NCI-H2171 treated with DMSO at 0.1 percent for 48 hours (cell line): ENCODE data around the gene SLC9A9.

Experiments used
- DNase-seq: peaks from one replicate; lab custom pipeline; 2025; lab: John Stamatoyannopoulos, UW

Gene SLC9A9

DNA sequence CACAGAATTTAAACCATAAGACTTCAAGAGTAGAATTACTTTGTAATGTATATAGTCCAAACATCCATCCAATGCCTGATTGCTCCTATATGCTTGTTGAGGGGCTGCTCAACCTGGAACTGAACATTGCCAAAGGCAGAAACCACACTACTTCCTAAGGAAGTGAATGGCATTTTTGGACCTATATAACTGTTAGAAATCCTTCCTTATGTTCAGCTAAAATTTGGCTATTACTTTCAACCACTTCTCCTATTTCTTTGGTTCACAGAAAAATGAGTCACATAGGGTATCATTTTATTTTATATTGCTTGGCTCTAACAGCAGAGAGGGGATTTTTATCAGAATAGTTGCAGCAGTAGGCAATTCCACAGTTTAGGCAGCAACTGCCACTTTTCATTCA is 342.1 kb downstream of the SLC9A9 start:
- DNase-seq = no peak

DNA sequence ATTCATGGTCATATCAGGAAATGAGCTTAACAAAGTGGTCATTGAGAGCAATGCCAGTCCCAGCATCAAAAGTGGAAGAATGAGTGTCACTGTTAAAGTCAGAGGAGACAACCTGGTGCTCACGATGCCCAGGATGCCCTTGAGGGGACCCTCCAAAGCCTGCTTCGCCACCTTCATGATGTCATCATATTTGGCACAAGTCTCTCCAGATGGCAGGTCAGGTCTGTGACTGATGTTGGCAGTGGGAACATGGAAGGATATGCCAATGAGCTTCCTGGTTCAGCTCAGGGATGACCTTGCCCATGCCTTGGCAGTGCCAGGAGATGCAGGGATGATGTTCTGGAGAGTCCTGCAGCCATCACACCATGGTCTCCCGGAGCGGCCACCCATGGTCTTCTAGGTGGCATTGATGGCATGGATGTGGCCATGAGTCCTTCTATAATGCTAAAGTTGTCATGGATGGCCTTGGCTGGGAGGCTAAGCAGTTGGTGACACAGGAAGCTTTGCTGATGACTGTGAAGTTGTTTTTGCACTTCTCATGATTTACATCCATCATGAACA is 344.9 kb downstream of the SLC9A9 start:
- DNase-seq = no peak

- no peak for DNase-seq
Measured at GRCh38 chr3:143502081-143502480, 346.2 kb downstream of the SLC9A9 start.

- DNase-seq = no peak
Measured at GRCh38 chr3:143497382-143497781, 350.9 kb downstream of the SLC9A9 start.

DNA sequence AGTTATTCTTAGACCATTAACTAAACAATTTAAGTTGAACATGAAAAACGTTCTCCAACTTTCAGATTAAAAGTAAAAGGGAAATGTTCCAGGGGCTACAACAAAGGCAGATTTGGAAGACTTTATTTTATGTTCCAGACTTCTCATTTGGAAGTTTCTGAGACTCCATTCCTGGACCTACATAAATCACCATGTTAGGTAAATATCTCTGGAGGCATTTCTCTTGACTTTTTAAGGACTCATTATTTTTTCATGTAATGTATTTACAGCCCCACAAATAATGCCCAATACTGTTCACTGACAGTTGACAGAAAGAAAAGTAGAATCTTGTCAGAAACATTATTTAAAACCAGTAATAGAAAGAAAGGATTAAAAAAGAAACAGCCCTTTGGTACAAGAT is 352.1 kb downstream of the SLC9A9 start:
- DNase-seq = no peak

DNA sequence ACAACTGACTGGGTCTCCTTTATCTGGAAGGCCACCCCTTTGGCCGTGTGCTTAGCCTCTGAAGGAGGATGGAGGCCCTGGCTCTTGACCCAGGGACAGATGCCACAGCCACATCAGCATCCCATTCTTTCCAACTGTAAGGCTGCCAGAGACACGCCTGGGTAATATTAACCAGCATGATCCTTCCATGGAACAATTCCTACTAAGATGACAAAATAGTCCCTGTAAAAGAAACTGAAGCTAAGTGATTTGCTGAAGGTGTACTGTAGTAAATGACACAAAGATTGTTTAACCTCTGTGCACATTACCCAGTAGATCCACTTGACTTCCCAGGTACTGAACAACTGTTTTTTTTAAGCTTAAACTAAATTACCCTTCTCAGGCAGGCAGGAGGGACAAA is 352.7 kb downstream of the SLC9A9 start:
- DNase-seq = no peak

DNA sequence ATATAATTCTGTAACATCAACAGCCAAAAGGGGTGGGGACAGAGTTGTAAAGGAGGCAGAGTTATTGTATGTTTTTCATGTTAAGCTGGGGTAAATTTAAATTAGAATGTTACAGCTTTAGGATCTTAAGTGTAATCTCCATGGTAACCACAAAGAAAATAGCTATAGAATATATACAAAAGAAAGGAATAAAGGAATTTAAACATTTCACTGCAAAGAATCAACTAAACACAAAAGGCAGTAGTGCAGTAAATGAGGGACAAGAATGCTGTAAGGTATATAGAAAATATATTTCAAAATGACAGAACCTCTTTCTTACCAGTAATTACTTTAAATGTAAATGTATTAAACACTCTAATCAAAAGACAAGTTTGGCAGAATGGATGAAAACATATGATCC is 361.7 kb downstream of the SLC9A9 start:
- no peak for DNase-seq

DNA sequence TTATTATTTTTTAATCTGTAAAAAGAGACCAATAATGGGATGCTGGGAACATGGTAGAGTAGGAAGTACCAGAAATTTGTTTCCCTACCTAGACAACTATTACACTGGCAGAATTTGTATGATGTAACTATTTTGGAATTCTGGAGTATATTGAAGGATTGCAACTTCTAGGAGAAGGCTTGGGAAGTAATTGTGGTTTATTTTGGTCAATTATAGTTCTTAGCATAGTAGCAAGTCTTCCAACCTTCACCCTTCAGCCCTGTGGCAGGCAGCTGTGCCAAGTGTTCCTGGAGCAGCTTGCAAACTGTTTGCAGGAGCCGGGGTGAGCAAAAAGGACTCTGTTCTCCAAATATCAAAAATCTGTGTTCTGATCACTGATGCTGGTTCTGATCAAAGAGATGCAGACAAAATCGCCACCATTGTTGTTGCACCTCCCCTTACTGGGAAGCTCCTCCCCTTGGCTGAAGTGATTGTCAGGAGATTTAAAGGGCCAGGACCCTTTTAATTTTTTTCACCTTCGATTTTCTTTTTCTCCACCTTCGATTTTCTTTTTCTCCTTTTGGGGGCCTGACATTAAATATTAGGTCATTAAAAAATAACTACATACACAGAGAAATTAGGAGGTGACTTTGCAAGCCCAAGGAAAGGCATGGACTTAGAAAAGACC is 363.3 kb downstream of the SLC9A9 start:
- no peak for DNase-seq

- DNase-seq = no peak
Measured at GRCh38 chr3:143483214-143483613, 365.1 kb downstream of the SLC9A9 start.

DNA sequence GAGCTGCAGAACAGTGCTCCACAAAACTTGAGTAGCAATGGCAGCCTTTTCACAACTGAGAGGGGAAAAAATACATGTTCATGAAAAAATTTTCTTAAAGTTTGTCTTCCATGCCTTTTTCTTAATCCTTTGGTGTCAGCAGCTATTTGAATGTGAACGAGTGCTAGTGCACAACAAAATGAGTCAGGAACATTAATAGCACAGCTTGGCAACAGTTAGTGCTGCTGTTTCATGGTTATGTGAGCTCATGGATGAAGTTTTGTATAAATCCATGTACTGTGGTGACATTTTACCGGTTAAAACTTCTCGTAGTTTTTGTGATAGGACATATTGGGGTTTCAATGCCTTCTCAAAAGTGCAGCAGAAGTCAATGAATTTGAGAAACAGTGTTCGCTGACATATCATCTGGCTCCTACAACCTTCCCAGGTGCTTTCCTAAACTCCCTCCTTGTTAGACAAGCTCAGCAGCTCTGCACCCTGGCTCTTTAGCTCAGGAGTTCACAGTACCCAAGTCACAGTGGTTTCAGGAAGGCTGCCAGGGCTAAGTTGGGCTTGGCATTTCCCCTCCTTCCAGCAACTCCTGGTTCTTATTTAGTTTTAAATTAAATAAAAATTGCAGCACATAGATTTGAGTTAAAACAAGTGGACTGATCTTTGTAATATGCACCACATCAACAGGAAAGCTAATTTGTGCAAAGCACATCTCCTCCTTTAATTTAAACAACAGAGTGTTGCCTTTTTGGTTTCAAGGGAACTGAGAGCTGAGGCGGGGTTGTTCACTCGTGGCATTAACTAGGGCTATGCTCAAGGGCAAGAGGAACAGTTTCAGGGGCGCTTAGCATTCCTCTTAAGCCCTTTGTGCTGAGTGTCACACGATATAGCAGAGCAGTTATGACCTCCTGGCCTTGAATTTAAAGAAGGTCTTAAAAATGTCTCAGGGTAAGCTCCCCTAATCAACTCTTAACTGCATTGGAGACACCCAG is 365.9 kb downstream of the SLC9A9 start:
- no peak for DNase-seq

- DNase-seq = no peak
Measured at GRCh38 chr3:143480344-143480743, 367.9 kb downstream of the SLC9A9 start.

DNA sequence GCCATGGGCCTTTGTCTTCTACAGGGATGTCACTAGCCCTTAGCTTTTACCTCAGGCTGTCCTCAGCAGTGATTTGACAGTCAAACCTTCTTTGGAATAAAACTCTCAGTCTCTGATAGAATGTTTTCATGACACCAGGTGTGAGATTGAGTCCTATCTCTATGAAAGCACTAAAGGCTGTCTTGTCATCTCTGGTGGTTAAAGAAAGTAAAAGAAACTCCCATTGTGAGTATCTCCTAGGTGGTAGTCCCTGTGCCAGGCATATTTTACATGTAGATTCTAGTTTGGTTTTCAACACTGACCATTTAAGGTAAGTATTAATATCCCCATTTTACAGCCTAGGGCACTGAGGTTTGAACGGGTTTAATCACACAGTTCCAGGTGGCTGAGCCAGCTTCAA is 368.5 kb downstream of the SLC9A9 start:
- no peak for DNase-seq

GRCh38 chr3:143478115-143478693 is 370.1 kb downstream of the SLC9A9 start:
- no peak for DNase-seq

DNA sequence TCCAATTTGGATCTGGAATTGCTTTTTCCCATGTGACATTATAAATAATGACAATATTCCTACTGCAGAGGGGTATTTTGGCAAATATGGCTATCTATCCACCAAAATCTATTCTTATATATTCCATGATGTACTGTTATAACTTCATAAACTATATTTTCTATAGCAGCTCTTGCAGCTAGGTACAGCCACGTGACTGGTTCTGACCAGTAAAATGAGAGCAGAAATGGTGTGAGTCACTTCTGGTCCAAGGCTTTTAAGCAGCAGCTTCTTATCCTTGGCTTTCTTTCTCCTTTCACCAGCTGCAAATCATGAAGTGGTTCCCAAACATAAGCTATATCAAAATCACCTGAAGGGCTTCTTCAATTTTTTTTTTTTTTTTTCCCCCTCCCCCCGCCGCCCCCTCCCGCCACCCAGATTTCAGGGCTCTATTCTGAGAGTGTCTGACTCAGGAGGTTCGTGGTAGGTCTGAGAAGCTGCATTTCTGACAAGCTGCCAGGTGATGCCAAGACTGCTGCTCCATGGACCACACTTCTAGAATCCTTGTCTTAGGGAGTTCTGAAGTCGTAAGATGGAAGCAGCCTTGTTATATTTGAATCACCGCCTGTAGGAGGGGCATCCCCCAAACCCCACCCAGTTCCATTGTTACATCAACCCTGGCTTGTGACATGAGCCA is 371.2 kb downstream of the SLC9A9 start:
- no peak for DNase-seq

- no peak for DNase-seq
Measured at GRCh38 chr3:143475981-143476380, 372.3 kb downstream of the SLC9A9 start.

- no peak for DNase-seq
Measured at GRCh38 chr3:143472731-143473523, 375.3 kb downstream of the SLC9A9 start.

GRCh38 chr3:143471705-143472104 is 376.6 kb downstream of the SLC9A9 start:
- no peak for DNase-seq

- no peak for DNase-seq
Measured at GRCh38 chr3:143469159-143469558, 379.1 kb downstream of the SLC9A9 start.

GRCh38 chr3:143465666-143466065 is 382.6 kb downstream of the SLC9A9 start:
- no peak for DNase-seq

DNA sequence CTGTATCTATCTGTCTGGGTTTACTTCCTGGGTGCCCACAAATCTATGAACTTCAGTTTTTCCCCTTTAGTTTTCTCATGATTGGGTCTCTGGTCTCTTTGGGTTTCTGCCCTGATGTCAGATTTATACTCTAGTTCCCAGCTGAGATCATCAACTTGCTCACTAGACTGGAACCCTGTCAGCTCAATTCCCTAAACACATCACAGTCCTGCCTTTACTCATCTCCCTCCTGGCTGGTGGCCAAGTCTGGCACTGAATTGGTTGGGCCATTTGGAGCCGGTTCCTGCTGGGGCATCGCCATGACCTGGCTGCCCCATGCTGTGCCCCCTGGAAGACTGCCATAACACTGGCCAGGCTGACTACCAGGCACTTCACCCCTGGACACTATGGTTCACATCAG is 383.4 kb downstream of the SLC9A9 start:
- peak; percentile 4 for DNase-seq

GRCh38 chr3:143455480-143455879 is 392.8 kb downstream of the SLC9A9 start:
- no peak for DNase-seq
